Lower leg skin (tissue), 4 donors: ENCODE data around the gene CD47. TPM values are rescaled to one million over a fixed set of nuclear protein-coding genes. Genes with fewer than 3 reads are reported as not detected.

Source experiments
- DNase-seq, 2 donors: peaks; one replicate each; pipeline ENCODE4 v3.0.0-alpha.2; 2019; ENCODE audit warnings: low spot score in 2 of 2
- H3K4me3 ChIP-seq: fragments of 200-600 bp; sonication (generic); 2 replicates; pipeline ENCODE4 v1.5.1; 2017; ENCODE audit warnings: mild to moderate bottlenecking, low read depth; ENCODE audit not compliant: poor library complexity, severe bottlenecking
- POLR2A ChIP-seq, 2 donors: fragments of 450-650 bp; IDR thresholded peaks; one replicate each; pipeline ENCODE4 v1.6.1; 2016 to 2017; ENCODE audit warnings: antibody characterized with exemption in 2 of 2, mild to moderate bottlenecking in 1 of 2, moderate library complexity in 1 of 2
- WGBS, 2 donors: methylation state at CpG; one replicate each; pipeline ENCODE4 v1.1.5; 2018; 5-methylcytosine and 5-hydroxymethylcytosine counted together
- intact Hi-C: fragments of 100-400 bp; cut with DNase I; formaldehyde crosslinking; loops from one replicate; pipeline ENCODE4 v1.15.0; 2023; ENCODE audit warnings: low total_unique reads
- total RNA-seq, 4 donors: library from RNA; depleted of rRNA; stranded (reverse); fragments of >200 nt; gene quantifications; one replicate each; pipeline ENCODE4 v1.1.0, GENCODE V29; 2016
- TF ChIP-seq, protein P1 (sequence below), 3 donors: fragments of 450-650 bp; IDR thresholded peaks; one replicate each; pipeline ENCODE4 v1.5.1; 2016; ENCODE audit warnings: antibody characterized with exemption in 3 of 3, mild to moderate bottlenecking in 3 of 3, moderate library complexity in 2 of 3

The CD47 gene
- total RNA-seq, 4 donors from 2014 or later = 42.7 to 58.2 (median 49.5) TPM

DNA sequence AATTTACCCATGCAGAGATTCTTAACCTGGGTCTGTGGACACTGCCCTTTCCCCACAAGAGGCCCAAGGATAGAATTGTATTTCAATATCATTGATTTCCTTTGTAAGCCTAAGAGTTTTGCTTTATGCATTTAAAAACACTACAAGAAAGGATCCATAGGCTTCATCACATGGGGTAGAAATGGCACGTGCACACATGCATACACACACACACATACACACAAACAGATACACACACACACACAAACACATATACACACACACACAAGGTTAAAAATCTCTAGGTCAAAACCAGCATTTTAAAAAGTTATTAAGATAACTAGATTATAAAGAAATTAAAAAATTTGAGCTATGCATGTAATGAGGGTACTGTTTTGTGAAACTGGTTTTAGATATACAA, 35.5 kb upstream of the CD47 start:
- TF ChIP-seq POLR2A (IDR thresholded peaks at IDR 0.05) = no peak
- TF ChIP-seq, protein P1, sequence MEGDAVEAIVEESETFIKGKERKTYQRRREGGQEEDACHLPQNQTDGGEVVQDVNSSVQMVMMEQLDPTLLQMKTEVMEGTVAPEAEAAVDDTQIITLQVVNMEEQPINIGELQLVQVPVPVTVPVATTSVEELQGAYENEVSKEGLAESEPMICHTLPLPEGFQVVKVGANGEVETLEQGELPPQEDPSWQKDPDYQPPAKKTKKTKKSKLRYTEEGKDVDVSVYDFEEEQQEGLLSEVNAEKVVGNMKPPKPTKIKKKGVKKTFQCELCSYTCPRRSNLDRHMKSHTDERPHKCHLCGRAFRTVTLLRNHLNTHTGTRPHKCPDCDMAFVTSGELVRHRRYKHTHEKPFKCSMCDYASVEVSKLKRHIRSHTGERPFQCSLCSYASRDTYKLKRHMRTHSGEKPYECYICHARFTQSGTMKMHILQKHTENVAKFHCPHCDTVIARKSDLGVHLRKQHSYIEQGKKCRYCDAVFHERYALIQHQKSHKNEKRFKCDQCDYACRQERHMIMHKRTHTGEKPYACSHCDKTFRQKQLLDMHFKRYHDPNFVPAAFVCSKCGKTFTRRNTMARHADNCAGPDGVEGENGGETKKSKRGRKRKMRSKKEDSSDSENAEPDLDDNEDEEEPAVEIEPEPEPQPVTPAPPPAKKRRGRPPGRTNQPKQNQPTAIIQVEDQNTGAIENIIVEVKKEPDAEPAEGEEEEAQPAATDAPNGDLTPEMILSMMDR (IDR thresholded peaks at IDR 0.05) = no peak
- intact Hi-C loops = no loop called here
- H3K4me3 ChIP-seq = no peak overlapping the region
- WGBS, 2 donors = 83 to 88% methylated on average over 1 of the region's 1 CpG
- no peak for DNase-seq

DNA sequence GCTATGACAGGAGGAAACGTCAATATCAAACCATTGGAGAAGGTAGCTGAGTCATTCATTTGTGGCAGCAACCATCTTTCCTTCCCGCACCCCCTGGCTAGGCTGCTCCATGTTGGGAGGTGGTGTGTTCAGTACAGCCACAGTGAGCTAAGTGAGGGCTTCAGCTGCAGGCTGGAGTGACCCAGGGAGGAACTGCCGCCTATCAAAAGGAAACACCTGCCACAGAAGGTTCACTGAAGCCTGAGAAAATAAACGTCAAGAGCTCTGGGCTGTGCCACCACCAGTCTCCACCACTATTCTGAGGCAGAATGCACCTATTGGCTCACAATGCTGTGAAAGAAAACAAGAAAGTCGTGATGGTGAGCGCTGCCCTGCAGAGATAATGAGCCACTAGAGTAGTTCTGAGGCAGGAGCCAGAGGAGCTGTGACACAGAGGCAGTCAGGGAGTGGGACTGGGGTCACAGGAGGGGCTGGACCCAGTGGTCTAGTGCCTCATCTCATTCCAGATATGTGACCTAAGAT, 34.8 kb upstream of the CD47 start:
- TF ChIP-seq, protein P1 (IDR thresholded peaks at IDR 0.05) = no peak
- TF ChIP-seq POLR2A (IDR thresholded peaks at IDR 0.05) = no peak
- peak in 1 of 2 donors; percentile 80 for DNase-seq
- intact Hi-C loops = no loop called here
- 77 to 78% methylated on average over 6 of the region's 6 CpGs for WGBS, 2 donors
- no peak overlapping the region for H3K4me3 ChIP-seq

DNA sequence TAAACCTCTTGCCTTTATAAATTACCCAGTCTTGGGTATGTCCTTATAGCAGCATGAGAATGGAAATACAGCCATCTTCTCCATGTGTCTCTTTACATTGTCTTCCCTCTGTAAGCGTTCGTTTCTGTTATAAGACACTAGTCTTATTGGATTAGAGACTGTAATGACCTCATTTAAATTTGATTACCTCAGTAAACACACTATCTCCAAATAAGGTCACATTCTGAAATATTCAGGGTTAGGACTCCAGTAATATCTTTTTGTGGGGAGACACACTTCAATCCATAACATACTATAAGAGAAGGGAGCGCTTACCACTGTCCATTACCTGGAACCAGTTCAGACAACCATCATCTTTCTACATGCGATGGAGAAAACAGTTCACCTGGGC, 34.3 kb upstream of the CD47 start:
- 87 to 91% methylated on average over 4 of the region's 4 CpGs for WGBS, 2 donors
- no peak overlapping the region for H3K4me3 ChIP-seq
- intact Hi-C loops = no loop called here
- TF ChIP-seq, protein P1 (IDR thresholded peaks at IDR 0.05) = no peak
- no peak for TF ChIP-seq POLR2A (IDR thresholded peaks at IDR 0.05)
- no peak for DNase-seq

DNA sequence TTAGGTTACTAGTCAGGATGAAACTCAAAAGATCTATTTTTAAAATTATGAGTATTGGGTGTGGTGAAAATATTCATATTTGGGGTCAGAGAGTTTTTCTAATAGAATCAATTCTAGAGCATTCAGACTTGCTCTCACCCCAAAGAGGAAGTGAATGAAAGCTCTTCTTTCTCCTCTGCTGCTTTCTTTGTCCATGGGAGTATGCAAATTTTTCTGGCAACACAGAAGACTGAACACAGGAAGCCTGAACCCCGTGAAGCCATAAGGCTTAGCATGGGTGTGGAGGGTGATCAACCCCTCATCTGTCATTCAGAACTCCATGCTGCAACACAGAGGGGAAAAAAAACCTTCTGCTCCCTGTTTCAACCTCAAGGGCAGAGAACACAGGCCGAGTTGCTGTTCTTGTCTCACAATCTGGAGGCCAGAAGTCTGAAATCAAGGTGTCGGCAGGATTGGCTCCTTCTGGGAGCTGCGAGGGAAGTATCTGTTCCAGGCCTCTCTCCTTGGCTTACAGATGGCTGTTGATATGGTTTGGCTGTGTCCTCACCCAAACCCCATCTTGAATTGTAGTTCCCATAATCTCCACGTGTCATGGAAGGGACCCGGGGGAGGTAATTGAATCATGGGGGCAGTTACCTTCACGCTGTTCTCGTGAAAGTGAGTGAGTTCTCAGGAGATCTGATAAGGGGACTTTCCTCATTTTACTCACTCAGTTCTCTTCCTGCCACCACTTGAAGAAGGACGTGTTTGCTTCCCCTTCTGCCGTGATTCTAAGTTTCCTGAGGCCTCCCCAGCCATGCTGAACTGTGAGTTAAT, 33.7 kb upstream of the CD47 start:
- 49 to 57% methylated on average over 10 of the region's 10 CpGs for WGBS, 2 donors
- intact Hi-C loops = no loop called here
- no peak overlapping the region for H3K4me3 ChIP-seq
- no peak for TF ChIP-seq POLR2A (IDR thresholded peaks at IDR 0.05)
- TF ChIP-seq, protein P1 (IDR thresholded peaks at IDR 0.05) = no peak
- no peak for DNase-seq

DNA sequence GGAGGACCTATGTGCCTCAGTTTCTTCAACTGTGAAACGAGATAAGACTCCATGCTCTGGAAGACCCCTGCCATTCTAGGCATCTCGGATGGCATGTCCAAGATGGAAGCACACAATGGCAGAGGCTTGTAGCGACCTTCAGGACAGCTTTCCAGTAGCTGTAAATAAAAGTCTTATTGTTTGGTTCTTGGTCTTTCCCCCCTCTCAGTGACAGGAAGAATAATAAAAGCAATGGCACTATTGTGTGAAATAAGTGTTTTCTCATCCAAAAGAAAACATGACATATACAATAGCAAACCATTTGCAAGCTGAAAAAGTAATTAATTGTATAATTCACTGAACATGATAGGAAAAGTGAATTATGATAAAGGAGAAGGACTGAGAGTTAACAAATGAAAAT, 32.5 kb upstream of the CD47 start:
- TF ChIP-seq, protein P1 (IDR thresholded peaks at IDR 0.05) = no peak
- no peak for TF ChIP-seq POLR2A (IDR thresholded peaks at IDR 0.05)
- intact Hi-C loops = no loop called here
- 41 to 68% methylated on average over 3 of the region's 3 CpGs for WGBS, 2 donors
- H3K4me3 ChIP-seq = no peak overlapping the region
- DNase-seq = no peak
